B cell (primary cell): Measurements from ENCODE around the gene RTTN. TPM values are rescaled to one million over a fixed set of nuclear protein-coding genes. Genes with fewer than 3 reads are reported as not detected.

Experiments
- ATAC-seq: fragments of 200-7000 bp; cut with Tn5 transposase; one replicate; pipeline ENCODE4 v1.10.0; 2021; ENCODE audit warnings: low read depth, mild to moderate bottlenecking, moderate number of reproducible peaks, moderate library complexity
- CTCF ChIA-PET: fragments of 350-600 bp; sonication (Branson Sonifier 250); formaldehyde crosslinking; loops from one replicate; lab custom pipeline; 2021; ENCODE audit warnings: antibody characterized with exemption, inconsistent platforms; lab: Charles Lee
- POLR2A ChIA-PET: fragments of 350-600 bp; sonication (Branson Sonifier 250); formaldehyde crosslinking; loops from one replicate; lab custom pipeline; 2021; ENCODE audit warnings: antibody characterized with exemption; lab: Charles Lee
- DNase-seq: peaks from one replicate; pipeline ENCODE4 v3.0.0; 2013
- H2AFZ ChIP-seq: 2 replicates; pipeline ENCODE4 v1.6.1; 2012; ENCODE audit warnings: mild to moderate bottlenecking, low read depth, low read length; ENCODE audit not compliant: insufficient read depth, poor library complexity, severe bottlenecking
- H3K27ac ChIP-seq, 2 donors: 1 replicate in 1 of 2; 2 replicates in 1 of 2; pipeline ENCODE4 v1.5.1; 2012 to 2013; ENCODE audit warnings: low read length in 2 of 2, mild to moderate bottlenecking in 2 of 2, moderate library complexity in 1 of 2
- H3K27me3 ChIP-seq, 4 experiments: fragments of 200-600 bp in 1 of 4; sonication (generic) in 1 of 4; replicated peaks in 1 of 4; 1 replicate in 2 of 4; 2 replicates in 2 of 4; pipeline versions ENCODE4 v1.6.1 to v1.7.0; 2013 to 2016; ENCODE audit warnings: low read length in 3 of 4, mild to moderate bottlenecking in 2 of 4, mixed read lengths in 1 of 4, moderate library complexity in 1 of 4; ENCODE audit not compliant: insufficient read depth in 4 of 4, control insufficient read depth in 3 of 4; ENCODE audit errors: control extremely low read depth in 1 of 4
- H3K36me3 ChIP-seq, 2 experiments: replicated peaks in 1 of 2; 1 replicate in 1 of 2; 2 replicates in 1 of 2; pipeline versions ENCODE4 v1.6.1 to v1.7.1; 2013; ENCODE audit warnings: low read length in 1 of 2; ENCODE audit not compliant: insufficient read depth in 2 of 2, control insufficient read depth in 1 of 2; ENCODE audit errors: control extremely low read depth in 1 of 2, extremely low read depth in 1 of 2
- H3K4me1 ChIP-seq, 2 donors: fragments of 200-600 bp in 1 of 2; sonication (generic) in 1 of 2; 1 replicate in 1 of 2; 2 replicates in 1 of 2; pipeline versions ENCODE4 v1.5.1 to v1.6.1; 2013 to 2017; ENCODE audit warnings: low read length in 2 of 2; ENCODE audit not compliant: control insufficient read depth in 2 of 2, insufficient read depth in 2 of 2
- H3K4me2 ChIP-seq: replicated peaks from 2 replicates; pipeline ENCODE3; 2012; ENCODE audit warnings: mild to moderate bottlenecking, low read depth, low read length; ENCODE audit not compliant: poor library complexity, severe bottlenecking
- H3K4me3 ChIP-seq, 5 experiments: fragments of 200-600 bp in 1 of 5; sonication (generic) in 1 of 5; 1 replicate in 3 of 5; 2 replicates in 2 of 5; pipeline versions ENCODE4 v1.5.1 to v1.7.0; 2011 to 2016; ENCODE audit warnings: low read length in 4 of 5, mild to moderate bottlenecking in 4 of 5, low read depth in 2 of 5, control low read depth in 1 of 5, moderate library complexity in 1 of 5; ENCODE audit not compliant: insufficient read depth in 1 of 5; ENCODE audit errors: control extremely low read depth in 1 of 5, extremely low read depth in 1 of 5
- H3K79me2 ChIP-seq: fragments of 200-600 bp; sonication (generic); one replicate; pipeline ENCODE4 v1.6.0; 2016; ENCODE audit warnings: low read length; ENCODE audit not compliant: control insufficient read depth, insufficient read depth
- H3K9ac ChIP-seq: fragments of 200-600 bp; sonication (generic); 2 replicates; pipeline ENCODE4 v1.6.1; 2017; ENCODE audit warnings: mild to moderate bottlenecking, low read length, moderate library complexity
- H3K9me3 ChIP-seq, 3 donors: one replicate each; pipeline versions ENCODE4 v1.6.1 to v1.7.1; 2013; ENCODE audit warnings: low read length in 2 of 3; ENCODE audit not compliant: control insufficient read depth in 2 of 3, insufficient read depth in 1 of 3; ENCODE audit errors: control extremely low read depth in 1 of 3
- H4K20me1 ChIP-seq: 2 replicates; pipeline ENCODE4 v1.6.0; 2012; ENCODE audit warnings: mild to moderate bottlenecking, low read length; ENCODE audit not compliant: insufficient read depth, control insufficient read depth, poor library complexity, severe bottlenecking
- H3K27ac Mint-ChIP-seq: one replicate; pipeline ENCODE4 v1.8.0; 2021; ENCODE audit warnings: mixed read lengths
- H3K27me3 Mint-ChIP-seq: one replicate; pipeline ENCODE4 v1.8.0; 2021; ENCODE audit warnings: mixed read lengths
- H3K4me1 Mint-ChIP-seq: one replicate; pipeline ENCODE4 v1.8.0; 2021; ENCODE audit warnings: mixed read lengths
- H3K4me3 Mint-ChIP-seq: one replicate; pipeline ENCODE4 v1.8.0; 2021; ENCODE audit warnings: mixed read lengths
- H3K9me3 Mint-ChIP-seq: one replicate; pipeline ENCODE4 v1.8.0; 2022; ENCODE audit warnings: mixed read lengths; ENCODE audit not compliant: insufficient read depth
- EZH2 ChIP-seq: IDR thresholded peaks from 2 replicates; pipeline ENCODE4 v1.6.1; 2012; ENCODE audit warnings: borderline replicate concordance, low read depth, mild to moderate bottlenecking, moderate library complexity, low read length; ENCODE audit not compliant: insufficient read depth, poor library complexity, severe bottlenecking
- WGBS: methylation state at CpG from one replicate; pipeline ENCODE4 v1.1.5; 2013; ENCODE audit warnings: missing lambda C conversion rate; ENCODE audit not compliant: insufficient coverage; 5-methylcytosine and 5-hydroxymethylcytosine counted together
- intact Hi-C: fragments of 100-400 bp; cut with micrococcal nuclease; formaldehyde crosslinking; loops from one replicate; pipeline ENCODE4 v1.10.0; 2022
- polyA plus RNA-seq: library from polyadenylated mRNA; depleted of rRNA; stranded (reverse); fragments of >200 nt; gene quantifications from 2 replicates; pipeline ENCODE4 v1.2.3, GENCODE V29; 2012
- total RNA-seq, 2 donors: library from RNA; stranded (reverse); fragments of 120-200 nt in 1 of 2; gene quantifications; 1 replicate in 1 of 2; 2 replicates in 1 of 2; pipeline versions ENCODE4 v1.2.3 to v1.2.4, GENCODE V29; 2013 to 2022
- TF ChIP-seq, protein P1 (sequence below): fragments of 200-600 bp; IDR thresholded peaks from one replicate; pipeline ENCODE4 v1.8.0; 2022; ENCODE audit warnings: antibody characterized with exemption, mild to moderate bottlenecking

Gene RTTN
- total and polyA plus RNA-seq, 2 donors (not counting 1 experiment from before 2014, with no cell fraction given): 10.0 to 41.2 TPM

DNA sequence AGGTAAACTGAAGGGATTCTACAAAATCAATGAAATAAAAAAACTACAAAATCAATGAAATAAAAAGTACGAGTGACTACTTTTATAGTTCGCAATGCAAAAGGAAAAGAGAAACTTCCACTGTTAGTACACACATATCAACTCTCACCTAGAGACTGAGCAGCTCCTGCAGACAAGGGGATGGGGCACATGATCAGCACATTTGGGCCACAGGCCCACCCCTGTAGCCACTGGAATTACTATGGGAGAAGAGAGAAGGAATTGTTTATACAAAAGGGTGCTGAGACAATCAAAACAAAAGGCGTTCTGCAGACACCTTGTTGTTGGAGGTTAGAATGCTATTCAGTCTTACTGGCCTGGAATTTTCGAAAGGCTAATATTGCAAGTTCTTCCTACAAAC is 223.1 kb downstream of the RTTN start:
- peaks cover 3% of the 10 kb centered on the region for H3K4me1 Mint-ChIP-seq
- Histone ChIP-seq H3K4me3 (no peak overlapping the region), H3K9me3 (peaks cover 0 to 9% (median 4%) of the 10 kb centered on the region in 3 donors), H3K27me3 (no peaks in the 10 kb centered on the region), H3K36me3 (peaks cover 0 to 2% of the 10 kb centered on the region in 2 experiments), H2AFZ (no peak overlapping the region), H3K4me2 (no peak overlapping the region), H3K79me2 (no peaks in the 10 kb centered on the region), H3K9ac (no peak overlapping the region), H3K27ac (no peak overlapping the region), H3K4me1 (no peaks in the 10 kb centered on the region), H4K20me1 (no peaks in the 10 kb centered on the region)
- H3K9me3 Mint-ChIP-seq: peaks cover 4% of the 10 kb centered on the region
- no peaks in the 10 kb centered on the region for H3K27me3 Mint-ChIP-seq
- no peak overlapping the region for H3K27ac Mint-ChIP-seq
- TF ChIP-seq, protein P1, sequence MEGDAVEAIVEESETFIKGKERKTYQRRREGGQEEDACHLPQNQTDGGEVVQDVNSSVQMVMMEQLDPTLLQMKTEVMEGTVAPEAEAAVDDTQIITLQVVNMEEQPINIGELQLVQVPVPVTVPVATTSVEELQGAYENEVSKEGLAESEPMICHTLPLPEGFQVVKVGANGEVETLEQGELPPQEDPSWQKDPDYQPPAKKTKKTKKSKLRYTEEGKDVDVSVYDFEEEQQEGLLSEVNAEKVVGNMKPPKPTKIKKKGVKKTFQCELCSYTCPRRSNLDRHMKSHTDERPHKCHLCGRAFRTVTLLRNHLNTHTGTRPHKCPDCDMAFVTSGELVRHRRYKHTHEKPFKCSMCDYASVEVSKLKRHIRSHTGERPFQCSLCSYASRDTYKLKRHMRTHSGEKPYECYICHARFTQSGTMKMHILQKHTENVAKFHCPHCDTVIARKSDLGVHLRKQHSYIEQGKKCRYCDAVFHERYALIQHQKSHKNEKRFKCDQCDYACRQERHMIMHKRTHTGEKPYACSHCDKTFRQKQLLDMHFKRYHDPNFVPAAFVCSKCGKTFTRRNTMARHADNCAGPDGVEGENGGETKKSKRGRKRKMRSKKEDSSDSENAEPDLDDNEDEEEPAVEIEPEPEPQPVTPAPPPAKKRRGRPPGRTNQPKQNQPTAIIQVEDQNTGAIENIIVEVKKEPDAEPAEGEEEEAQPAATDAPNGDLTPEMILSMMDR: no peak
- TF ChIP-seq EZH2: no peak
- ChIA-PET POLR2A (no interaction called here), CTCF (no interaction called here)
- intact Hi-C loops: no loop called here
- no peak overlapping the region for H3K4me3 Mint-ChIP-seq
- no peak for DNase-seq
- ATAC-seq: no peak
- 100% methylated on average over 2 of the region's 4 CpGs for WGBS

DNA sequence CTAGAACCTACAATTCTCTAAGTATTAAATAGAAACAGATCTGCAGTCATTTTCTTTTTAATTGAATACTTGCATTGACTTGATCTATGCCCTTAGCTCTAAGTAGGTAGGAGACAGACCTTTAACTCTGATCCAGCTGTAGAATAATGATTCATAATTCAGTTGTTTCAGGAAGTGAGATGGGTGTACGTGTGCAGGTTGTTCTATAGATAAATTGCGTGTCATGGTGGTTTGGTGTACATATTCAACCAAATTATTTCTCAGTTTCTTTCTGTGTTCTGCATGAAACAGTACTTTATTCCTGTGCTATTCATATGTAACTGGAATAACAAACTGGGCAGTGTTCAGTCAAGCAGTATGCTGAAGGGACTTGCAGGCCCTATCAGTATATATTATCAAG is 223.5 kb downstream of the RTTN start:
- Histone ChIP-seq H3K9ac (no peak overlapping the region), H3K4me1 (no peaks in the 10 kb centered on the region), H3K36me3 (peaks cover 0 to 2% of the 10 kb centered on the region in 2 experiments), H3K4me2 (no peak overlapping the region), H3K4me3 (no peak overlapping the region), H3K27ac (no peak overlapping the region), H4K20me1 (no peaks in the 10 kb centered on the region), H3K27me3 (no peaks in the 10 kb centered on the region), H3K79me2 (no peaks in the 10 kb centered on the region), H3K9me3 (peaks cover 0 to 9% (median 0%) of the 10 kb centered on the region in 3 donors), H2AFZ (no peak overlapping the region)
- intact Hi-C loops: no loop called here
- H3K4me1 Mint-ChIP-seq: peaks cover 3% of the 10 kb centered on the region
- ATAC-seq (no peak), DNase-seq (no peak)
- no CpG with 5 or more reads among the region's 2 CpGs for WGBS
- POLR2A ChIA-PET: no interaction called here
- H3K27me3 Mint-ChIP-seq: no peaks in the 10 kb centered on the region
- CTCF ChIA-PET: no interaction called here
- H3K9me3 Mint-ChIP-seq: peaks cover 6% of the 10 kb centered on the region
- no peak for TF ChIP-seq EZH2
- H3K27ac Mint-ChIP-seq: no peak overlapping the region
- no peak overlapping the region for H3K4me3 Mint-ChIP-seq
